ENCODE results near the gene TUBA4A. TPM values are rescaled to one million over a fixed set of nuclear protein-coding genes. Genes with fewer than 3 reads are reported as not detected.

TUBA4A gene
- total RNA-seq, 2 experiments from 2014 or later, result 96.0 to 186 TPM

DNA sequence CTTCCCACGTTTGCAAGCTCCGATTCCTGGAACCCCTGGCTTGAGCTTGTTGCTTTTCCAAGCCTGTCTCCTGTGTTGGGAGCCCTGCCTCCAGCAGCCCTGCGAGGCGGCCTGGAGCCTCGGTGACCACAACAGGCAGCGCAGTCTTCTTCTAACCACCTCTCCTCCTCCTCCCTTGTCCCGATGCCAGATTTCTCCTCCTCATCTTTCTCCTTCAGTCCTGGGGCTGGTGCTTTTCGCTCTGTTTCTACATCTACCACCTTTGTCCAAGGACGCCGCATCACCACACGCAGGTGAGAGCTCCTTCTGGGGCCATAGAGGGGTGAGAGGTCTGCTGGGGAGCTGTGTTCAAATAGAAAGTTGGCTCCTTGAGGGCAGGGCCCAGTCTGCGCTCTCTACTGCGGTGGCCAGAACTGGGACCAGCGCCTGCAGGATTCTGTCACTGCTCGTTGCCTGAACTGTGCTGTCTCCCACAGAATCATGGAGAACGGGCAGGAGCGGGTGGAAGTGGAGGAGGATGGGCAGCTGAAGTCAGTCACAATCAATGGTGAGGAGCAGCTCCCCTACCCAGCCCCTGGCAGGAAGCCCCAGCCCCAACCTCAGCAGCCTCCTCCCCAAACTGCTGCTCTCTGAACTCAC is 29.3 kb upstream of the TUBA4A start:
- no peak for TF ChIP-seq EZH2phosphoT487 (IDR thresholded peaks at IDR 0.05; ENCODE audit: borderline replicate concordance, low read depth, low read length)
- TF ChIP-seq, protein P1, sequence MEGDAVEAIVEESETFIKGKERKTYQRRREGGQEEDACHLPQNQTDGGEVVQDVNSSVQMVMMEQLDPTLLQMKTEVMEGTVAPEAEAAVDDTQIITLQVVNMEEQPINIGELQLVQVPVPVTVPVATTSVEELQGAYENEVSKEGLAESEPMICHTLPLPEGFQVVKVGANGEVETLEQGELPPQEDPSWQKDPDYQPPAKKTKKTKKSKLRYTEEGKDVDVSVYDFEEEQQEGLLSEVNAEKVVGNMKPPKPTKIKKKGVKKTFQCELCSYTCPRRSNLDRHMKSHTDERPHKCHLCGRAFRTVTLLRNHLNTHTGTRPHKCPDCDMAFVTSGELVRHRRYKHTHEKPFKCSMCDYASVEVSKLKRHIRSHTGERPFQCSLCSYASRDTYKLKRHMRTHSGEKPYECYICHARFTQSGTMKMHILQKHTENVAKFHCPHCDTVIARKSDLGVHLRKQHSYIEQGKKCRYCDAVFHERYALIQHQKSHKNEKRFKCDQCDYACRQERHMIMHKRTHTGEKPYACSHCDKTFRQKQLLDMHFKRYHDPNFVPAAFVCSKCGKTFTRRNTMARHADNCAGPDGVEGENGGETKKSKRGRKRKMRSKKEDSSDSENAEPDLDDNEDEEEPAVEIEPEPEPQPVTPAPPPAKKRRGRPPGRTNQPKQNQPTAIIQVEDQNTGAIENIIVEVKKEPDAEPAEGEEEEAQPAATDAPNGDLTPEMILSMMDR (conservative IDR thresholded peaks at IDR 0.05; ENCODE audit: low read length), result no peak
- intact Hi-C loops (cut with micrococcal nuclease; ENCODE audit: unreplicated experiment), result no loop called here
- H3K4me3 ChIP-seq (ENCODE audit: low read depth, low read length, poor library complexity, severe bottlenecking), result no peak overlapping the region
- BruUV-seq (replicated peaks), result no TSS peak
- ChIA-PET POLR2A (no interaction called here), CTCF (ENCODE audit: unreplicated experiment) (no interaction called here)
- H3K79me2 ChIP-seq (ENCODE audit: insufficient read depth, low read depth, low read length), result peaks cover 12% of the 10 kb centered on the region; the same call in 1 of the 2 replicates
- no peak overlapping the region for H3K4me2 ChIP-seq (ENCODE audit: low read length)
- H2AFZ ChIP-seq (ENCODE audit: low read length), result no peak overlapping the region
- no peaks in the 10 kb centered on the region for H3K9me3 ChIP-seq (ENCODE audit: low read length)
- DNase-seq (ENCODE audit: low spot score), result no peak
- H4K20me1 ChIP-seq (ENCODE audit: insufficient read depth, low read length), result peaks cover 5% of the 10 kb centered on the region
- H3K9me2 ChIP-seq (ENCODE audit: insufficient read depth, low read length), result no peaks in the 10 kb centered on the region
- H3K4me1 ChIP-seq (ENCODE audit: insufficient read depth, low read length, poor library complexity, severe bottlenecking), result peaks cover 25% of the 10 kb centered on the region
- H3K27ac ChIP-seq (ENCODE audit: low read depth, low read length, poor library complexity, severe bottlenecking), result no peak overlapping the region
- peaks cover 54% of the 10 kb centered on the region for H3K36me3 ChIP-seq (ENCODE audit: insufficient read depth, low read length)

DNA sequence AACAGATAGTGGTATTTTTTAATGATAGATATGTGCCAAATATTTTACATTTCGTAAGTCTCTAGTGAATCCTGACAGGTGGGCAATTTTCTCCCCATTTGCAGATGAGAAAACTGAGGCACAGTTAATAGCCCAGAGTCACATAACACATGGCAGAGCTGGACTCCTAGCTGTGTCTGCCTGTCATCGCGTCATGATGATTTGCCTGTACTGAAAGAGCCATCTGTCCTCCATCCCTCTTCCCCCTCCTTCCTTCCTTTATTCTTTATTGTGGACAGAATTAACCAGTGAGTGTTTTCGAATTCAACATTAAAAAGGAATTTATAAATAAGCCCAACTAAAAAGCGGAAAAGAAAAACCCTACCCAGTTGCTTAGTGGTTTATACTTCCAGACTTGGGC is 28.7 kb upstream of the TUBA4A start:
- no peak for DNase-seq (ENCODE audit: low spot score)
- H3K27ac ChIP-seq (ENCODE audit: low read depth, low read length, poor library complexity, severe bottlenecking), result no peak overlapping the region
- no peaks in the 10 kb centered on the region for H3K9me3 ChIP-seq (ENCODE audit: low read length)
- H3K36me3 ChIP-seq (ENCODE audit: insufficient read depth, low read length), result peaks cover 54% of the 10 kb centered on the region
- peaks cover 29% of the 10 kb centered on the region for H3K4me1 ChIP-seq (ENCODE audit: insufficient read depth, low read length, poor library complexity, severe bottlenecking)
- no peak overlapping the region for H3K4me2 ChIP-seq (ENCODE audit: low read length)
- no TSS peak for BruUV-seq (replicated peaks)
- CTCF ChIA-PET (ENCODE audit: unreplicated experiment), result no interaction called here
- POLR2A ChIA-PET, result interaction anchor here (2.4 kb wide), 1 partner anchor 12 kb away, joined by 13 read pairs; no protein-coding TSS in a partner anchor
- H4K20me1 ChIP-seq (ENCODE audit: insufficient read depth, low read length), result peaks cover 5% of the 10 kb centered on the region
- no peak overlapping the region for H3K4me3 ChIP-seq (ENCODE audit: low read depth, low read length, poor library complexity, severe bottlenecking)
- intact Hi-C loops (cut with micrococcal nuclease; ENCODE audit: unreplicated experiment), result no loop called here
- H3K79me2 ChIP-seq (ENCODE audit: insufficient read depth, low read depth, low read length), result peaks cover 13% of the 10 kb centered on the region; the same call in 1 of the 2 replicates
- no peak overlapping the region for H2AFZ ChIP-seq (ENCODE audit: low read length)
- TF ChIP-seq, protein P1 (conservative IDR thresholded peaks at IDR 0.05; ENCODE audit: low read length), result no peak
- TF ChIP-seq EZH2phosphoT487 (IDR thresholded peaks at IDR 0.05; ENCODE audit: borderline replicate concordance, low read depth, low read length), result no peak
- H3K9me2 ChIP-seq (ENCODE audit: insufficient read depth, low read length), result no peaks in the 10 kb centered on the region

DNA sequence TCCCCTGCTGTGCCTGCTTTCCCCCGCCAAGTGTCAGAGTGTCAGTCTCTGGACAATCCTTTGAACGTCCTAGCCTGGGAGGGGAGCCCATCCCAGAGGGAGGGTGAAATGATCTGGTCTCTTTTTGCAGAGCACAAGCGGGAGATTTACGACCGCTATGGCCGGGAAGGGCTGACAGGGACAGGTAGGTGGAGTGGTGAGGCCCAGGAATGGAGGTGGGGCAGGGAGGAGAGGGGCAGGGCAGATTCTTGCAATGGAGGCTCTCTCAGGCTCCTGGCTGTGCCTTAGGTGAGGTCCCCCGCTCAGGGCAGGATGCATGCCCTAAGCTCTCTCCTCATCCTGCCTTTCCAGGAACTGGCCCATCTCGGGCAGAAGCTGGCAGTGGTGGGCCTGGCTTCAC is 27.9 kb upstream of the TUBA4A start:
- Histone ChIP-seq H3K27ac (ENCODE audit: low read depth, low read length, poor library complexity, severe bottlenecking) (no peak overlapping the region), H4K20me1 (ENCODE audit: insufficient read depth, low read length) (peaks cover 5% of the 10 kb centered on the region), H3K4me3 (ENCODE audit: low read depth, low read length, poor library complexity, severe bottlenecking) (no peak overlapping the region), H3K9me3 (ENCODE audit: low read length) (no peaks in the 10 kb centered on the region), H3K4me1 (ENCODE audit: insufficient read depth, low read length, poor library complexity, severe bottlenecking) (peaks cover 36% of the 10 kb centered on the region), H2AFZ (ENCODE audit: low read length) (no peak overlapping the region), H3K9me2 (ENCODE audit: insufficient read depth, low read length) (no peaks in the 10 kb centered on the region), H3K79me2 (ENCODE audit: insufficient read depth, low read depth, low read length) (peaks cover 19% of the 10 kb centered on the region; the same call in 1 of the 2 replicates), H3K4me2 (ENCODE audit: low read length) (no peak overlapping the region), H3K36me3 (ENCODE audit: insufficient read depth, low read length) (peaks cover 54% of the 10 kb centered on the region)
- ChIA-PET CTCF (ENCODE audit: unreplicated experiment) (interaction anchor here (2.1 kb wide), 1 partner anchor 14 kb away, joined by 8 read pairs; no protein-coding TSS in a partner anchor), POLR2A (interaction anchor here (0.6 to 2.4 kb wide), 2 partner anchors 13 to 623 kb away, joined by 3 to 13 read pairs; no protein-coding TSS in a partner anchor)
- DNase-seq (ENCODE audit: low spot score), result no peak
- TF ChIP-seq, protein P1 (conservative IDR thresholded peaks at IDR 0.05; ENCODE audit: low read length), result no peak
- no peak for TF ChIP-seq EZH2phosphoT487 (IDR thresholded peaks at IDR 0.05; ENCODE audit: borderline replicate concordance, low read depth, low read length)
- intact Hi-C loops (cut with micrococcal nuclease; ENCODE audit: unreplicated experiment), result no loop called here
- BruUV-seq (replicated peaks), result no TSS peak

All from OCI-LY7 (cell line).